AG04450 (cell line): ENCODE data around the gene PPT2. TPM values are rescaled to one million over a fixed set of nuclear protein-coding genes. Genes with fewer than 3 reads are reported as not detected.
"Not testable (repeated sequence)": the region's sequence is repeated elsewhere in the genome, so short reads cannot be mapped to it uniquely, and the experiment has no call there.

Experiments
- CTCF ChIA-PET: fragments of 300-600, 350-600 bp; formaldehyde crosslinking; extraction: SDS; loops from one replicate; lab custom pipeline; 2022; ENCODE audit warnings: antibody characterized with exemption, inconsistent platforms; lab: Charles Lee
- POLR2A ChIA-PET: fragments of 350-600 bp; formaldehyde crosslinking; extraction: SDS; loops from one replicate; lab custom pipeline; 2021; ENCODE audit warnings: antibody characterized with exemption, inconsistent platforms; lab: Yijun Ruan, JAX
- DNase-seq: peaks from one replicate; pipeline ENCODE4 v3.0.0-alpha.2; 2011; ENCODE audit warnings: low read depth, low spot score
- H3K27ac ChIP-seq: one replicate; pipeline ENCODE4 v1.5.1; 2012; ENCODE audit warnings: low read depth, low read length, control low read depth
- H3K27me3 ChIP-seq: one replicate; pipeline ENCODE4 v1.6.0; 2012; ENCODE audit warnings: low read length; ENCODE audit not compliant: control insufficient read depth, insufficient read depth
- H3K4me3 ChIP-seq: 2 replicates; pipeline ENCODE4 v1.5.1; 2011; ENCODE audit warnings: mild to moderate bottlenecking, low read depth, low read length, control low read depth
- H3K9me3 ChIP-seq: 2 replicates; pipeline ENCODE4 v1.5.1; 2012; ENCODE audit warnings: low read length; ENCODE audit not compliant: control insufficient read depth, insufficient read depth
- CTCF ChIP-seq: IDR thresholded peaks from 2 replicates; pipeline ENCODE4 v1.5.1; 2011; ENCODE audit warnings: low read depth, low read length, control low read depth, inconsistent platforms
- polyA plus RNA-seq: library from polyadenylated mRNA; depleted of rRNA; stranded (reverse); fragments of >200 nt; gene quantifications from 2 replicates; pipeline ENCODE4 v1.2.3, GENCODE V29; 2011; rRNA removed
- small RNA-seq: library from RNA; depleted of rRNA; stranded (forward); fragments of <200 nt; gene quantifications from one replicate; pipeline ENCODE3, GENCODE V24; 2012; ENCODE audit warnings: low read depth; ENCODE audit not compliant: insufficient read length

The PPT2 gene
- polyA plus RNA-seq, 1 experiment = 12.6 TPM

- H3K27me3 ChIP-seq = peaks cover 8% of the 10 kb centered on the region
- H3K4me3 ChIP-seq = no peak overlapping the region
- DNase-seq = no peak
- TF ChIP-seq CTCF = no peak
- ChIA-PET CTCF (no interaction called here), POLR2A (no interaction called here)
- H3K9me3 ChIP-seq = no peaks in the 10 kb centered on the region
- H3K27ac ChIP-seq = no peak overlapping the region
These were observed 55.1 kb downstream of the PPT2 start for GRCh38 chr6:32208996-32209395.

- TF ChIP-seq CTCF = no peak
- ChIA-PET POLR2A (no interaction called here), CTCF (no interaction called here)
- no peak overlapping the region for H3K27ac ChIP-seq
- no peaks in the 10 kb centered on the region for H3K9me3 ChIP-seq
- H3K27me3 ChIP-seq = peaks cover 4% of the 10 kb centered on the region
- no peak for DNase-seq
- no peak overlapping the region for H3K4me3 ChIP-seq
These were observed 56.3 kb downstream of the PPT2 start for GRCh38 chr6:32210191-32210601.

- H3K27ac ChIP-seq, H3K9me3 ChIP-seq, POLR2A ChIA-PET, H3K4me3 ChIP-seq, CTCF ChIA-PET, H3K27me3 ChIP-seq, DNase-seq: not testable (repeated sequence)
These were observed 57.5 kb downstream of the PPT2 start for GRCh38 chr6:32211432-32211831.

- TF ChIP-seq CTCF = no peak
- DNase-seq = no peak
- CTCF ChIA-PET = no interaction called here
- peaks cover 3% of the 10 kb centered on the region for H3K27me3 ChIP-seq
- POLR2A ChIA-PET = no interaction called here
- no peaks in the 10 kb centered on the region for H3K9me3 ChIP-seq
- H3K4me3 ChIP-seq = no peak overlapping the region
- H3K27ac ChIP-seq = no peak overlapping the region
These were observed 58.3 kb downstream of the PPT2 start for GRCh38 chr6:32212076-32212760.

Small RNA genes within 50 kb of the gene (small RNA-seq; reads per million reads assigned to genes)
- gene AL662884.1 = not detected
- gene MIR6833 = not detected

Other genes starting within 250 kb of the PPT2 start
- gene C2, start 226.4 kb upstream of the PPT2 start, polyA plus RNA-seq = 1.5 and 1.9 TPM in 2 replicates
- 13.3 and 14.0 TPM in 2 replicates for gene CFB, start 208.0 kb upstream of the PPT2 start, polyA plus RNA-seq
- gene NELFE, start 195.2 kb upstream of the PPT2 start, polyA plus RNA-seq = 51.4 and 55.7 TPM in 2 replicates
- gene SKIC2, start 195.0 kb upstream of the PPT2 start, polyA plus RNA-seq = 26.0 and 30.4 TPM in 2 replicates
- 11.4 and 14.9 TPM in 2 replicates for gene DXO, start 182.0 kb upstream of the PPT2 start, polyA plus RNA-seq
- gene C4A, start 172.1 kb upstream of the PPT2 start, polyA plus RNA-seq = 7.5 and 7.6 TPM in 2 replicates
- gene C4B, start 139.3 kb upstream of the PPT2 start, polyA plus RNA-seq = 5.8 and 7.8 TPM in 2 replicates
- 0.05 and 0.06 TPM in 2 replicates for gene CYP21A2, start 115.7 kb upstream of the PPT2 start, polyA plus RNA-seq
- 0.25 and 0.35 TPM in 2 replicates for gene TNXB, start 44.8 kb upstream of the PPT2 start, polyA plus RNA-seq
- 39.2 and 60.0 TPM in 2 replicates for gene ATF6B, start 25.9 kb upstream of the PPT2 start, polyA plus RNA-seq
- 3.1 and 3.8 TPM in 2 replicates for gene FKBPL, start 23.9 kb upstream of the PPT2 start, polyA plus RNA-seq
- 0.27 and 0.47 TPM in 2 replicates for gene PRRT1, start 2.2 kb upstream of the PPT2 start, polyA plus RNA-seq
- gene EGFL8, start 10.5 kb downstream of the PPT2 start, polyA plus RNA-seq = 2.5 and 2.8 TPM in 2 replicates
- 97.1 and 116 TPM in 2 replicates for gene AGPAT1, start 21.9 kb downstream of the PPT2 start, polyA plus RNA-seq
- 33.3 TPM in 2 replicates for gene RNF5, start 24.3 kb downstream of the PPT2 start, polyA plus RNA-seq
- 2.4 and 2.6 TPM in 2 replicates for gene AGER, start 30.1 kb downstream of the PPT2 start, polyA plus RNA-seq
- gene PBX2, start 36.1 kb downstream of the PPT2 start, polyA plus RNA-seq = 56.5 and 59.2 TPM in 2 replicates
- 4.7 and 6.0 TPM in 2 replicates for gene GPSM3, start 38.5 kb downstream of the PPT2 start, polyA plus RNA-seq
- 0.37 and 0.55 TPM in 2 replicates for gene NOTCH4, start 69.9 kb downstream of the PPT2 start, polyA plus RNA-seq
- gene TSBP1, start 217.8 kb downstream of the PPT2 start, polyA plus RNA-seq = not detected in 2 replicates